HEK293T (cell line): ENCODE measurements around the gene CIZ1.

Experiments
- BHLHE40 ChIP-seq: fragments of 450-650 bp; IDR thresholded peaks from 2 replicates; pipeline ENCODE4 v1.6.1; 2016; ENCODE audit warnings: mild to moderate bottlenecking, moderate library complexity, borderline replicate concordance
- CTBP1 ChIP-seq: fragments of 450-650 bp; IDR thresholded peaks from 2 replicates; pipeline ENCODE4 v1.6.1; 2016; ENCODE audit warnings: borderline replicate concordance
- ELF4 ChIP-seq: fragments of 450-650 bp; IDR thresholded peaks from 2 replicates; pipeline ENCODE4 v1.6.1; 2017; ENCODE audit warnings: antibody characterized with exemption
- FOXA1 ChIP-seq: fragments of 450-650 bp; IDR thresholded peaks from 2 replicates; pipeline ENCODE4 v1.6.1; 2016; ENCODE audit warnings: mild to moderate bottlenecking
- FOXK2 ChIP-seq: fragments of 450-650 bp; IDR thresholded peaks from 2 replicates; pipeline ENCODE4 v1.6.1; 2016; ENCODE audit warnings: mild to moderate bottlenecking
- FOXM1 ChIP-seq: fragments of 450-650 bp; IDR thresholded peaks from 2 replicates; pipeline ENCODE4 v1.6.1; 2017; ENCODE audit warnings: mild to moderate bottlenecking, borderline replicate concordance
- HDGF ChIP-seq: fragments of 450-650 bp; IDR thresholded peaks from 2 replicates; pipeline ENCODE4 v1.6.1; 2017; ENCODE audit warnings: antibody characterized with exemption, borderline replicate concordance
- L3MBTL2 ChIP-seq: fragments of 450-650 bp; conservative IDR thresholded peaks from 2 replicates; pipeline ENCODE4 v1.6.1; 2016; ENCODE audit warnings: mild to moderate bottlenecking
- PKNOX1 ChIP-seq: fragments of 450-650 bp; IDR thresholded peaks from 2 replicates; pipeline ENCODE4 v1.6.1; 2016
- SP1 ChIP-seq: fragments of 450-650 bp; IDR thresholded peaks from 2 replicates; pipeline ENCODE4 v1.6.1; 2017
- SUZ12 ChIP-seq: fragments of 450-650 bp; IDR thresholded peaks from 2 replicates; pipeline ENCODE4 v1.6.1; 2016; ENCODE audit warnings: mild to moderate bottlenecking

GRCh38 chr9:128222880-128223670 is 31.7 kb upstream of the CIZ1 start:
- TF ChIP-seq SP1 (no peak), FOXM1 (no peak), PKNOX1 (no peak), CTBP1 (no peak), BHLHE40 (no peak), ELF4 (no peak), SUZ12 (no peak), L3MBTL2 (no peak), FOXA1 (no peak), HDGF (no peak), FOXK2 (no peak)
